CD4-positive, alpha-beta T cell treated with Interleukin-10 for 1 hour (primary cell): Measurements from ENCODE around the gene PBX4.

ENCODE experiments used
- DNase-seq: peaks from one replicate; pipeline ENCODE4 v3.0.0-alpha.2; 2020

PBX4 gene

GRCh38 chr19:19587771-19588170 lies 30.7 kb downstream of the PBX4 start:
- no peak for DNase-seq

- DNase-seq: no peak
These were observed 34.1 kb downstream of the PBX4 start for GRCh38 chr19:19584356-19584755.

- DNase-seq: no peak
These were observed 36.0 kb downstream of the PBX4 start for GRCh38 chr19:19582471-19582870.

- no peak for DNase-seq
These were observed 37.1 kb downstream of the PBX4 start for GRCh38 chr19:19581391-19581790.

- DNase-seq: no peak
These were observed 38.1 kb downstream of the PBX4 start for GRCh38 chr19:19580418-19580817.

GRCh38 chr19:19579533-19580361 lies 38.7 kb downstream of the PBX4 start:
- DNase-seq: no peak

GRCh38 chr19:19578252-19578651 lies 40.2 kb downstream of the PBX4 start:
- no peak for DNase-seq

- no peak for DNase-seq
These were observed 43.1 kb downstream of the PBX4 start for GRCh38 chr19:19575411-19575810.

GRCh38 chr19:19571071-19571786 lies 47.3 kb downstream of the PBX4 start:
- no peak for DNase-seq

GRCh38 chr19:19570571-19570970 lies 47.9 kb downstream of the PBX4 start:
- DNase-seq: no peak

GRCh38 chr19:19568802-19569756 lies 49.4 kb downstream of the PBX4 start:
- no peak for DNase-seq

GRCh38 chr19:19567391-19567790 lies 51.1 kb downstream of the PBX4 start:
- DNase-seq: no peak

- DNase-seq: no peak
These were observed 52.2 kb downstream of the PBX4 start for GRCh38 chr19:19566306-19566705.

- no peak for DNase-seq
These were observed 55.1 kb downstream of the PBX4 start for GRCh38 chr19:19563348-19563848.

- peak; percentile 61 for DNase-seq
These were observed 55.7 kb downstream of the PBX4 start for GRCh38 chr19:19562665-19563347.

GRCh38 chr19:19561946-19562664 lies 56.4 kb downstream of the PBX4 start:
- no peak for DNase-seq

- peak; percentile 25 for DNase-seq
These were observed 58.6 kb downstream of the PBX4 start for GRCh38 chr19:19559931-19560330.

- no peak for DNase-seq
These were observed 59.9 kb downstream of the PBX4 start for GRCh38 chr19:19558636-19559035.

GRCh38 chr19:19558055-19558454 lies 60.4 kb downstream of the PBX4 start:
- no peak for DNase-seq

- DNase-seq: peak; percentile 57
These were observed 64.1 kb downstream of the PBX4 start for GRCh38 chr19:19554074-19555023.
